WTC11 (cell line): ENCODE data around the gene SBF1. TPM values are rescaled to one million over a fixed set of nuclear protein-coding genes. Genes with fewer than 3 reads are reported as not detected.

ENCODE experiments used
- ATAC-seq: fragments of 200-7000 bp; cut with Tn5 transposase; 2 replicates; pipeline ENCODE4 v1.10.0; 2021; ENCODE audit warnings: mild to moderate bottlenecking, moderate library complexity
- CTCF ChIA-PET: fragments of 300-600 bp; sonication (Branson Sonifier 250); formaldehyde crosslinking; loops from one replicate; lab custom pipeline; 2021; ENCODE audit warnings: antibody characterized with exemption; lab: Charles Lee
- POLR2A ChIA-PET: fragments of 350-600 bp; sonication (Branson Sonifier 250); formaldehyde crosslinking; loops from one replicate; lab custom pipeline; 2021; ENCODE audit warnings: antibody characterized with exemption; lab: Charles Lee
- DNase-seq: peaks from one replicate; pipeline ENCODE4 v3.0.0; 2021; ENCODE audit warnings: low spot score
- H3K27ac Mint-ChIP-seq: 2 replicates; pipeline ENCODE4 v1.8.0; 2021; ENCODE audit warnings: mixed read lengths
- H3K27me3 Mint-ChIP-seq: 2 replicates; pipeline ENCODE4 v1.8.0; 2021; ENCODE audit warnings: low read depth, mild to moderate bottlenecking, moderate library complexity, mixed read lengths
- H3K36me3 Mint-ChIP-seq: 2 replicates; pipeline ENCODE4 v1.8.0; 2021; ENCODE audit warnings: mixed read lengths
- H3K4me1 Mint-ChIP-seq: 2 replicates; pipeline ENCODE4 v1.8.0; 2022; ENCODE audit warnings: mixed read lengths
- H3K4me3 Mint-ChIP-seq: 2 replicates; pipeline ENCODE4 v1.8.0; 2021; ENCODE audit warnings: mild to moderate bottlenecking, moderate library complexity, mixed read lengths
- H3K9me3 Mint-ChIP-seq: 2 replicates; pipeline ENCODE4 v1.8.0; 2021; ENCODE audit warnings: mixed read lengths
- AR ChIP-seq: fragments of 250-450 bp; sonication (Bioruptor Pico); IDR thresholded peaks from 2 replicates; pipeline ENCODE4 v1.9.0; 2021; ENCODE audit warnings: mild to moderate bottlenecking
- CTCF ChIP-seq: fragments of 200-600 bp; IDR thresholded peaks from 2 replicates; pipeline ENCODE4 v1.8.0; 2022; ENCODE audit warnings: antibody characterized with exemption
- ERG ChIP-seq: fragments of 250-450 bp; sonication (Bioruptor Pico); IDR thresholded peaks from 2 replicates; pipeline ENCODE4 v1.8.0; 2021; ENCODE audit warnings: mild to moderate bottlenecking
- FOXP1 ChIP-seq: sonication (generic); formaldehyde crosslinking; IDR thresholded peaks from 2 replicates; pipeline ENCODE4 v1.8.0; 2022; ENCODE audit warnings: missing genetic modification reagents, mild to moderate bottlenecking, moderate library complexity, borderline replicate concordance
- GTF2I ChIP-seq: fragments of 250-450 bp; sonication (Bioruptor Pico); conservative IDR thresholded peaks from 2 replicates; pipeline ENCODE4 v1.4.0; 2021; ENCODE audit warnings: mild to moderate bottlenecking
- NR2C2 ChIP-seq: sonication (generic); formaldehyde crosslinking; IDR thresholded peaks from 2 replicates; pipeline ENCODE4 v1.8.0; 2022; ENCODE audit warnings: mild to moderate bottlenecking, missing genetic modification reagents
- PREB ChIP-seq: sonication (generic); formaldehyde crosslinking; IDR thresholded peaks from 2 replicates; pipeline ENCODE4 v1.8.1; 2022; ENCODE audit warnings: mild to moderate bottlenecking, missing genetic modification reagents, moderate library complexity, borderline replicate concordance
- ZBTB43 ChIP-seq: sonication (generic); formaldehyde crosslinking; IDR thresholded peaks from 2 replicates; pipeline ENCODE4 v1.8.1; 2023; ENCODE audit warnings: mild to moderate bottlenecking, missing genetic modification reagents
- total RNA-seq: library from RNA; stranded (reverse); gene quantifications from 3 replicates; pipeline ENCODE4 v1.2.3, GENCODE V29; 2021

Gene SBF1
- total RNA-seq, 1 experiment from 2014 or later, result 108 TPM

- no peak for TF ChIP-seq NR2C2 (CRISPR knock-in tag)
- no peak for TF ChIP-seq ERG (CRISPR knock-in tag)
Measured at GRCh38 chr22:50502096-50502495, 27.3 kb upstream of the SBF1 start (continued).

- TF ChIP-seq GTF2I (CRISPR knock-in tag) (no peak), AR (CRISPR knock-in tag) (no peak), ZBTB43 (CRISPR knock-in tag) (no peak), FOXP1 (CRISPR knock-in tag) (no peak), CTCF (no peak)
- ATAC-seq (no peak), DNase-seq (no peak)
- Mint-ChIP-seq H3K4me1 (peaks cover 6% of the 10 kb centered on the region), H3K27ac (no peak overlapping the region), H3K9me3 (no peaks in the 10 kb centered on the region), H3K36me3 (no peaks in the 10 kb centered on the region), H3K4me3 (no peak overlapping the region), H3K27me3 (no peaks in the 10 kb centered on the region; the same call in 1 of the 2 replicates)
- POLR2A ChIA-PET, result no interaction called here
- CTCF ChIA-PET, result interaction anchor here (0.6 kb wide), 1 partner anchor 62 kb away, joined by 3 read pairs; the partner anchor contains the start of gene SYCE3
Measured at GRCh38 chr22:50500452-50500851, 25.6 kb upstream of the SBF1 start.

GRCh38 chr22:50498322-50498890, 23.6 kb upstream of the SBF1 start:
- ChIA-PET CTCF (interaction anchor here (0.6 to 2.6 kb wide), 33 partner anchors 8 to 276 kb away, joined by 3 to 24 read pairs (median 5); partner anchors contain the start of genes ADM2, HDAC10, LMF2 and NCAPH2), POLR2A (interaction anchor here (0.6 to 1.5 kb wide), 2 partner anchors 13 to 34 kb away, joined by 3 read pairs; no protein-coding TSS in a partner anchor)
- Mint-ChIP-seq H3K27me3 (peaks cover 3% of the 10 kb centered on the region), H3K36me3 (no peaks in the 10 kb centered on the region), H3K27ac (no peak overlapping the region), H3K4me1 (peaks cover 6% of the 10 kb centered on the region), H3K4me3 (no peak overlapping the region), H3K9me3 (no peaks in the 10 kb centered on the region)
- ATAC-seq, result peak; percentile 97
- peak; percentile 85 for DNase-seq
- TF ChIP-seq PREB (no peak), CTCF (peak; percentile 33; the same call in 1 of the 2 replicates)
